ENCODE measurements around the gene ARFIP2.
A peak's percentile ranks its signal among the peaks of the same experiment; 100 is the strongest.

The ARFIP2 gene

GRCh38 chr11:6481924-6482275 is 769 bp upstream of the ARFIP2 start:
- no peak for DNase-seq (ENCODE audit: low read depth)

GRCh38 chr11:6480299-6480914 is 724 bp downstream of the ARFIP2 start:
- no peak for DNase-seq (ENCODE audit: low read depth)

GRCh38 chr11:6476571-6476970 is 4.6 kb downstream of the ARFIP2 start:
- DNase-seq (ENCODE audit: low read depth), result no peak

- DNase-seq (ENCODE audit: low read depth), result no peak
Observed at GRCh38 chr11:6475936-6476335, 5.2 kb downstream of the ARFIP2 start.

DNA sequence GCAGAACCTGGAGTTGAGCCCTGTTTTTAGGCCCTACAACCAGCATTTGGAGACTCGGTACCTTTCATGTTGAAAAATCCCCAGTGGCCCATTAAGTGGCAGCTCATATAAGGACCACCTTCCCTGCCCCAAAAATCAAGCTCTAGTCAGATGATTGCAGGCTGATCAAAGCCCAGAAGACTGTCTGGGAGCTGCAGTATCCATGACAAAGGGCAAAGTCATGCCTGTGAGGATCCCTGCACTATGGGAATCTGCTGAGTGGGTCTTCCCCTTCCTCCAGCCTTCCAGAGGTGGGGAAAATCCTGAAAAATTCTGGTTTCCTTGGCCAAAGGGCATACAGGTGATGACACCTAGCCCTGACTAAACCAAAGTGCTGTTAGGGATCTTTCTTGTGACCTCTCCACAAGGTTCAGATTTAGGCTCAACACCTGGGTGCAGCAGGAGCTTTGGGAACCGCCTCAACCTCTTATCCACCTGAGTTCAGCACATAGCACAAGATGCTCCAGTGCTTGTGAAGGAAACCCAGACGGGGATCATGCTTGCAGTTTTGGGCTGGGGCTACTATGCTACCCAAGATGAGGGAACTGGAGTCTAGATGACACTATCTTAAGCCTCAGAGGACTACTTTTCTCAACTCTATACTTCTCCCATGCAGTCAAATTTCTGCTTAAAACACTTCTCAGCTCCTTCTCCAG is 6.2 kb downstream of the ARFIP2 start:
- DNase-seq (ENCODE audit: low read depth), result no peak

DNA sequence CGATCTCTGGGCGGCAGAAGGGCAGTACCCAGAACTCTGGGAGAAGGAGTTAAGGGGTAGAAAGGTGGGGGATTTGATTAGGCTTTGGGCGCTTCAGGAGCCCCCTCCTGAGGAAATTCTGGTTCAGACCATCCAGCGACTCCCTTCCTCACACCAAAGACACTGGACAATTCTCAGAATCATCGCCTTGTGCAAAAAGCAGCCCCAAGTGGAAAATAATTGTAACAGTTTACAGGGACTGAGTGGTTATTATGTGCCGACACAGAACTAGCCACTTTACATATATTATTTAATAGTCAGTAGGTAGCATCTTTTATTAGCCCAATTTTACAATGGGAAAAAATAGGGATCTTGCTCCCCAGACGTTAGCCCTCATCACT is 6.7 kb downstream of the ARFIP2 start:
- DNase-seq (ENCODE audit: low read depth), result no peak

DNA sequence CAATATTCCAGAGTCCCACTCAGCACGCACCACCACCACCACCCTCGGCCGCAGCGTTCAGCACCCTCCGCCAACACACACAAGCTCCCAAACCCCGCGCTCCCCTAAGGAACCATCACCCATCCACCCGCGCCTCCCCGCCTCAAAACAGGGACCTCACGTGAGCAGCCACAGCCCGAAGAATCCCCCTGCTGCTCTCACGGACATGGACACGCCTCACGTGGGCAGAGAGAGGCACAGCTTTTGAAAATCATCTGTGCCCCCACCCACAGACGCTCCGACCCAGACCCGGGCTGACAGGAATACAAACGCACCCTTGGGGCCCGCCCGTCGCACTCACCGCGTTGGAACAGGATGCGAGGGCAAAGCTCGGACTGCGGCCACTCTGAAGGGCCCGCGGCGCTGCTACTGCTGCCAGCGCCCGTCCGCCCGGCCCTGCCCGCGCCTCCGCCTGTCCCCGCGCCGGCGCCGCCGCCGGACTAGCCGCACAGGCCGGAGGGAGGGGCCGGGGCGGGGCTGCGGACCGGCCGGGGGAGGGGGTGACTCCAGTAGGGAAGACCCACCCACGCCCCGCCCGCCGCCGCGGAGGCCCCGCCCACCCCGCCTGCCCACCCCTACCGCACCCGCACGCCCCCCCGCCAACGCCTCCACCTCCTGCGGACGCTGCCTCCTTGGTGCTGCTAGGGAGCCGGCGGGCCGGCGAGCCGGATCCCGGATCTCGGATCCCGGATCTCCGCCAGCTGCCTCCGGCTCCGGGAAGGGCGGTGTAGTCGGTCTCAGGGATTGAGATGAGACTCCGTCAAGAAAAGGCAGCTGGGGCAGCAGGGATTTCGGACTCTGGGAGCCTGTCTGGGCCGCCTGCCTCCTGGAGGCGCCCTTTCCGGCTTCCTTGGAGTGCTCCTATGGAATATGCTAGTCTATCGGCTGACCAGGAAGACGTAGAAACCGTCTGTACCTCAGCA is 7.4 kb downstream of the ARFIP2 start, which contains the start of gene TRIM3:
TRIM3 (minus strand) TSS at position 491 of the 962 bp plus-strand sequence. CDS start 8,246 bp downstream, outside the sequence.
- peak; percentile 59 for DNase-seq (ENCODE audit: low read depth)

- DNase-seq (ENCODE audit: low read depth), result no peak
Observed at GRCh38 chr11:6472934-6473333, 8.2 kb downstream of the ARFIP2 start.

DNA sequence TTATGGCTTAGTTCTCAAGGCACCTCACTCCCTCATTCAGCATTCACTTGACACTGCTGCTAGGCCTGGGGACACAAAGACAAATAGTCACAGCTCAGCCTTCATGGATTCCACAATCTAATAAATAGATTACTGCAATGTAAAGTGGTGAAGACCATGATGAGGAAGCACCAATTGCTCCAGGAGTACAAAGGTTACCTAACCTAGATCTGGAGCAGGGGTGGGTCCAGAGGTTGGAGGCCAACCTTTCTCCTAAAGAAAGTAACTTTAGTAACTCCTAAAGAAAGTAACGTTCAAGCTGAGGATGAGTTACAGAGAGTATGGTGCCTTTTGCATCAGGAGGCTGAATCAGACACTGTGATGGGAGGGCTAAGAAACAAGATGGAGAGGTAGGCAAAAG is 11.5 kb downstream of the ARFIP2 start:
- no peak for DNase-seq (ENCODE audit: low read depth)

DNA sequence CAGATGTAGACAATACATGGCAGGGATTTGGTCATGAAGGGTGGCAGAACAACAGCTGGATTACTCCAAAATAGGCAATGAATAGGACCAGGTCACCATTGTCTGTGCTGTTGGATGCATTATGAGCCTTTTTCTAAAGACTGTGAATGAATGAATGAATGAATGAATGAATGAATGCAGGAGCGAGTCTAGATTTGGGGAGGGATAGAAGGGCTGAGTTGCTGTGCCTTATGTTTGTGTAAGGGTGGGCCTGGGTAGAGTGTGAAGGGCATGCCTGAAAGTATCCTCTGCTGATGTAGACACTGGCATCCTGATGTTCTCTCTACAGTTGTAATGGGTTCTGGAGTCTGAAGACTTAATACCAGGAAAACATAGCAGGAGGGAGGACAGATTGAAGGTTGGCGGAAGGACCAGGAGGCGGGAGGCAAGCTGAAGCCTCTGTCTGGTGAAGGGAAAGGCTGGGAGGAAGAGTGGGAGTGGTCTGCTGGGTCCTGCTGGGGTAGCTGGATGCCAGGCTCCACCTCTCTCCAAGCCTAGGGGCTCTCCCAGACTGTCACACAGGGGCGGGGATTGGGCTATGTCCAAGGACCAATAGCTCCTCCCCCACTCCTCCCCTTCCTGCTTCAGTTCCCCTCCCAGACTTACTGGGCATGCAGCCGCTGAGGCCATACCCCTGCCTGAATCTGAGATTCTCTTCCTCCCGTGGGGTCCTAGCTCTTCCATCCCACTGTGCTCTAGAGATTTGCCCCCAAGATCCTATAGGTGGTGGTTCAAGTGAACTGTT is 12.2 kb downstream of the ARFIP2 start:
- DNase-seq (ENCODE audit: low read depth), result no peak

DNA sequence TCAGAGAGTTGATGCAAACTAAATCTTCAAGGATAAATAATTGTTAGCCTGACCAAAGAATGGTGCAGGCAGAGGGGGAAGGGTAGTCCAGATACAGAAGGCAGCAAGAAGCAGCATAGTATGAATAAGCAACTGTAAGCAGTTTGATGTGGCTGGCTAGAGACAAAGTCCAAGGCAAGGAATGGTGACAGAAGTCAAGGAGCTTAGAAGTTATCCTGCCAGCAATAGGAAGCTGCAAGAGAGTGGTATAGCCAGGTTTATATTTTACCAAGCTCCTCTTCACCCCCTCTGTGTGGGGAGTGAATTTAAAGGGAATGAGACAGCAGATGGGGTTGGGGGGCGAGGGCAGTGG is 22.1 kb downstream of the ARFIP2 start:
- DNase-seq (ENCODE audit: low read depth), result no peak

DNA sequence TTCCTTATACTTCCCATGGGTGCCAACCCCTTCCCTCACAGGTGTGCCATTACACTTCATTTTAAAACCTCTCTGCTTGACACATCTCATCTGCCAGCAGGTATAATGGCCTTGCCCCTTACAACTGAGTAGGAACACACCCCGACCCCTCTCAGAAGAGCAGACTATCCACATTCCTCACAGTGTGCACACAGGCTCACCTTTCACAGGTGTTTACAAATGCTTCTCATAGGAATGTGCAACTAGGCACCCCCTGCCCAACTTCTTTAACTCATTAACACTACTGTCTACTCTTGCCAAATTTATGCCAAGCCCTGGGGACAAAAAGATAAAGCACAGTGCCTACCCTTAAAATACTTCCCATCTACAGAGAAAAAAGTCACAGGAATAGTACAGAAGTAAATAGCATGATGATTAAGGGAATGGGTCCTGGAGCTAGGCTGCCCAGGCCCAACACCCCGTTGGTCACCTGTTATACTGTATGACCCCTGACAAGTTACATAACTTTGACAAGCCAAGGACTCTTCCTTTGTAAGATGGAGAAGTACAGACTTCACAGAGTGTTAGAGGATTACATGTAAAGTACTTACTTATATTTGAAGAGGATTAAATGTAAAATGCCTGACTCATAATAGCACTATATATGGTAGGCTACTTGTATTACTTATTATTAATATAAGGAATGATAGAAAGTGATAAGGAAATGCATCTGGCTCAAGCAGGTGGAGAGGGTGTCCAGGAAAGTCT is 22.6 kb downstream of the ARFIP2 start:
- DNase-seq (ENCODE audit: low read depth), result no peak

- DNase-seq (ENCODE audit: low read depth), result no peak
Observed at GRCh38 chr11:6457581-6458320, 23.4 kb downstream of the ARFIP2 start.

DNA sequence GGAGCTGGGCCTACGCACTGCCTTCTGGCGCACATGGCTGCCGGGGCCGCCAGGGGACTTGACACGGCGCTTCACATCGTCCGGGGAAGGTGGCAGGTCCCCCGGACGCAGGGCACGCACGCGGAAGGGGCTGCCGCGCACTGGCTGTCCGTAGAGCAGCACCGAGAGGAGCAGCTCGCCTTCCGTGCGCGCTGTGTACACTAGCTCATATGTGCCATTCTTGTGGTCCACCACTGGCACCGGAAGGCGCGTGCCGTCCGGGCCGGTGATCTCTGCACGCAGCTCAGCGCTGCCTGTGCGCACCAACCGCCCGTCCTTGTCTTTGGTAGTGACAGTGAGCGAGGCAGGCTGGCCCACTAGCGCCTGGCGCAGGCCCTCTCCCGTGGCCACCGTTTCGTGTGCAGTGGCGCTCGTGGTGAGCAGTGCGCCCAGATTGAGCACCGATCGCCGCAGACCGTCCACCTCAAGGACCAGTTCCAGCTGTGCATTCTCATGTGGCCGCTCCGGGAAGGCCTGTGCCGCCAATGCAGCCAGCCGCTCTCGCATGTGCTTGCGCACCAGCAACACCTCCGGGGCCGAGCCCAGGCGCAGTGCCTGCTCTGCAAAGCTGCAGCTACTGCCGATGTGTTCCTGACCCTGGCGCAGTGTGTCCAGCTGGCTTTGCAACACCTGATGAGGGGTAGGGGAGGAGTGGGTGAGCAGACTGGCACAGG is 24.6 kb downstream of the ARFIP2 start:
- no peak for DNase-seq (ENCODE audit: low read depth)

GRCh38 chr11:6455070-6455469 is 26.1 kb downstream of the ARFIP2 start:
- DNase-seq (ENCODE audit: low read depth), result no peak

DNA sequence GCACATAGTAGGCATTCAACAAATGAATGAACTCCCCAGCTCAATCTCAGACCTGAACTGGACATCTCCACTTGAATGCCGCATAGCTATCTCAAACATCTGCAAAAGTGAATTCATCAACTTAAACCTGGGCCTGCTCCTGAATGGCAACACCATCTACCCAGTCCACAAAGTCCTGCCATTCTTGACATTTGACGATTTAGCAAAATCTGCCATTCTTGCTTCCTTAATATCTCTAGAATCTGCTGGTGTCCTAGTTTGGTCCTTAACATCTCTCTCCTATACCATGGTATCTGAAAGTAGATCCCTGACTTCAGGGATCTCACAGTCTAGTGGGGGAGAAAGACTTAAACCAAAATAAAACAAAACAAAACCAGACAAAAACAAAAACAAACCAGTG is 28.0 kb downstream of the ARFIP2 start:
- no peak for DNase-seq (ENCODE audit: low read depth)

GRCh38 chr11:6452219-6452618 is 28.9 kb downstream of the ARFIP2 start:
- DNase-seq (ENCODE audit: low read depth), result no peak

DNA sequence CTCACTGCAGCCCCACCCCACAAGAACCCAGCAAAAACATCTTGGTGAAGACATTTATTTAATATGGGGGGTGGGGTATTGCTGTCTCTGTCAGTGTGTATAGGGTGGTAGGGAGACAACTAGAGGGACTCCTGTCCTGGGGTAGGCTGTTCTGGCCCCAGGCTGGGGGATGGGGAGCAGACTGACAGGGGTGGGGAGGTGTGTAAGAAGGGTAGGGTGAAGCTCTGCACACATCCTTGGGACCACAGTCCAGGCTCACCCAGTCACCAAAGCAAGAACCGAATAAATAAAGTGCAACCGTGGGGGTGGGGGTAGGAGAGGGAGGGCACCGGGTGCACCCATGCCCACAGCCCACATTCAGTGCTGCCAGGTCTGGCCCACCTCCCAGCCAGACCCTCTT is 32.6 kb downstream of the ARFIP2 start:
- no peak for DNase-seq (ENCODE audit: low read depth)

GRCh38 chr11:6443269-6444003 is 37.7 kb downstream of the ARFIP2 start:
- peak; percentile 23 for DNase-seq (ENCODE audit: low read depth)

Data from activated gamma-delta T cell treated with anti-CD3 and anti-CD28 coated beads, Interleukin-2, amount 50 U/mL, for 16 hours (primary cell).